HG02798 (cell line): ENCODE results near the gene KIF5A.

ENCODE experiments used
- ATAC-seq: cut with Tn5 transposase; IDR thresholded peaks from one replicate; pipeline ENCODE4 v1.9.1; 2021; ENCODE audit warnings: mild to moderate bottlenecking; ENCODE audit not compliant: unreplicated experiment, poor library complexity

KIF5A gene

DNA sequence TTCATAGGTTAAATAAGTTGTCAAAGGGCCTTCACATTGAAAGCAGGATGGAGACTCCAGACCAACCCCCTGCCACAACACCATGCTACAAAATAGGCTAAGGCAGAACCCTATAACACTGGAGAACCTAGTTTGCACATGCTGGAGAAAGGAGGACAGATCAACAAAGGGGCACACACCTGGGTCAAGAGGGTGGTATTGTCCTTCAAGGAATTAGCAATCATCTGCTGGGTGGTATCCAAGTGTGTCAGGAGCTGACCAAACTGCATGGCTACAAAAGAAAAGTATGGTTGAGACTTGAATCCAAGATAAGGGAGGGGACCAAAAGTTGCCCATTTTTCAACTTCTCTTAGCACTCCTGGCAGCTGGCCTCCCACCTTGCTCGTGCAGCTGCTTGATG, 18.0 kb upstream of the KIF5A start:
- ATAC-seq: no peak

- ATAC-seq: no peak
Observed at GRCh38 chr12:57533108-57533507, 16.7 kb upstream of the KIF5A start.

GRCh38 chr12:57534250-57534649, 15.6 kb upstream of the KIF5A start:
- no peak for ATAC-seq

- no peak for ATAC-seq
Observed at GRCh38 chr12:57534991-57535543, 14.8 kb upstream of the KIF5A start.

DNA sequence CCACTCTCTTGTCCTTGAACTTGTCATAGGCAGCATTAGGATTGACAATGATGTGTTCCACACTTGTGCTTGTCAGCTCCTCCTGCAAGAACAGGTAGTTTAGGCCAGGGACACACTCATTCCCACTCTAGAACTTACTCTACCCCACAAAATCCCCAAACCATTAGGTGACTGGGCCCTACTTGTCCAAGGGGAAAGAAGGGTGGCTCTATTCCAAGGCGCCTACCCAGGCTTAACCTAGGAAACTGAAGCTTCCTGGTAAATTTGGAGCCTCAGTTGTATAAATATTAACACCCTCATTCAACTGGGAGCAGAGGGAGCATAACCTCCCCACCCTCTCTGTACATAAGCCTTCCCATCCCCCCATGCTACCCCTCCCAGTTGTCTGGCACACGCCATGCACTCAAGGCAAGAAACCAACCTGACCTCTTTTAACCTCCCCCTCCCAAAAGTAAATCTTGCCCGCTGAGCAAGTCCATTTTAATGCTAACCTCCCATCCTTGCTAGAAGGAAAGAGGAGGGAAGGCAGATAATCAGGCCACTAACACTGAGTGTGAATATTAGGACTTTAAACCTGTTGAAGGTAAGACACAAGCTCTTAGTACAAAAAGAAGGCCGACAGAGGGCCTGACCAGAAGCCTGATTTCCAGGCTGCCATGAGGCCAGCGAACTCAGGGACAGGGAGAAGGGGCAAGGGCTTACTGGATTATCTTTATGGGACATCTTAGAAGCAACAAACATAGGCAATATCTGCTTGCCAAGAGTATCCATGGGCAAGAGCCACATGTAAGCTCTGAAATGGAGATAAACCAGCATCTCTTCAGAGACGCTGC, 13.9 kb upstream of the KIF5A start:
- no peak for ATAC-seq

DNA sequence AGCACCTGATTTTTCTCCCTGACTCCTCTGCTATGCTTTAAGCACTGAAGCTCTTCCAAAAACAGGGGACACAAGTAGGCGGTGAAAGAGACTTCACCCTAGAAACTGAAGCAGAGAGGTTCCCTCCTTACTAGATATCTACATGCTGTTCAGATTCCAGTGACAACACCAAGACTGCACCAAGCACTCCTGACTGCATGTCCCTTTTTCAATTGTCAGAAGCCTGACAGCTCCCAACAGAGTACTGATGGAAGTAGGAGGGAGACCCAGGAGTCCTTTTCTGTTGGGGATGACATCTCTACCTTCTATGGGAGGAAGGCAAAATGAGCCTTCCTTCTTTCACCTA, 13.3 kb upstream of the KIF5A start:
- ATAC-seq: no peak

GRCh38 chr12:57539134-57539768, 10.6 kb upstream of the KIF5A start:
- ATAC-seq: no peak

DNA sequence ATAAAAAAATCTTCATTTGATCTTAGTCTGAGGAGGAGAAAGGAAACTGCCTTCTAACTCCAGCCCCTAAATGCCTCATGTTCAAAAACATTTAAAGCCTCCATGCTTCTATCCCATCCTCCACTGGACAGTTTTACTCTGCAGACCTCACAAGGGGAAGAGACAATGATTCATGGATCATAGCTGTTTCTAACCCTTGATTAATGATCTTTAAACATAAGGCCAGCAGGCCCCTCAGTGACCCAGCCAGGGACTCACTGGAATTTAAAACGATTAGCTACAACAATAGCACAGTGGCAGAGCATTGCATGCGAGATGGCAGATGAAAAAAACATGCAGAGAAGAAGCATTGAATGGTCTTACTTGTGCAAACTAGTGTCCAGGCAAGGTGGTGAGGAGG, 8.8 kb upstream of the KIF5A start:
- no peak for ATAC-seq

DNA sequence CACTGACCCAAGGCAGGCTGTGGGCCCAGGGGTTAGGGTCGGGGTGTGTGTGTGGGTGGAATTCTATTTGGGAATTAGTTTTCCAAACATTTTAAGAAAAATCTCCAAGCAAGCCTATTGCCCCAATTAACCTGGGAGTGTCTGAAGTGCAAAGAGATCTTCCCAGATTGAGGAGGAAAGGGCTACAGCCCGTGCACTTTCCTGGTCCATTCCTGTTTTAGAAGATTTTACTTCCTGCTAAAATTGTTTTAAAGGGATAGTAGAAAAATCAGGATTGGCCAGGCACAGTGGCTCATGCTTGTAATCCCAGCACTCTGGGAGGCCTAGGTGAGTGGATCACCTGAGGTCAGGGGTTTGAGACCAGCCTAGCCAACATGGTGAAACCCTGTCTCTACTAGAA, 8.1 kb upstream of the KIF5A start:
- no peak for ATAC-seq

DNA sequence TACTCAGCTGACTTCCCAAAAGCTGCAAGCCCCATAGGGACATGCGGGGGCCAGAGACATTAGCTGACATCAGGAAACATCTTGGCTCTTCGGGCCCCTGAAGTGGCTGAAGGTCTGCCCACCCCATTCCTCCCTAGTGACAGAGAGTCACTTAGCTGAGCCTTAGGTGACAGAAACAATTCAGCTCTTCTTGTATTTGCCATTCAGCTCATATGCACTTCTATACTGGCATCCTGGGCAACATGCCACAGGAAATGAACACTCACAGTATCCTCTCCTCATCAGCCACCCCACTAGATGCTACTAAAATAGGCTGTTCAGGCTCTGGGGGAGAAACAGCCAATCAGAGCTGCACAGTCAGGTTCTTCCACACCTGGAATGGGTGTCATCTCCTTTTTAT, 6.3 kb upstream of the KIF5A start:
- no peak for ATAC-seq

DNA sequence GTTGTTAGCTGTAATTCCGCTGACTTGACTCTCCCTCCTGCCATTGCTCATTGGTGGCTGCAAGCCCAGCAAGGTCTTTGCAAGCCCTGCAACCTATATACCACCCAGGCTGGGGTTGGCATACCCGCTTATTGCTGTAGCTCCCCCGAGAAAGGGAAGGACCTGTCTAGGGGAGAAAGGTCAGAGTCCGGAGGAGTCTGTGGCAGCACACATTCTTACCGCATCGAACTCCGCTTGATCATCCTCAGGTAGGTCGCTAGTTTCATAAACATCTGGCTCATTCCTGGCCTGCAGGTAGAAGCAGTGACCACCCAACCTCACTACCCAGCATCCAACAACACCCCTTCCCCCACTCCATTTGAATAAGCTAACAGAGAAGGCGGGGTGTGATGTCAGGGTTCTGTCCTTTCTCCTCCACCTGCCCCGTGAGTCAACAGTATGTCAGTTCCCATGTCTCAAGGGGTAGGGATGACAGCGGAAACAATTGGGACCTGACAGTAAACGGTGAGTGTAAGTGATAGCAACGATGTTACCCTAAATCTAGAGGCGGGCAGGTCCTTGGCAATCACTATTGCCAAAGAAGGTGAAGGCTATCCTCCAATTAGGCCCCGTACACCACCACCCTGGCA, 3.9 kb upstream of the KIF5A start:
- ATAC-seq: no peak

DNA sequence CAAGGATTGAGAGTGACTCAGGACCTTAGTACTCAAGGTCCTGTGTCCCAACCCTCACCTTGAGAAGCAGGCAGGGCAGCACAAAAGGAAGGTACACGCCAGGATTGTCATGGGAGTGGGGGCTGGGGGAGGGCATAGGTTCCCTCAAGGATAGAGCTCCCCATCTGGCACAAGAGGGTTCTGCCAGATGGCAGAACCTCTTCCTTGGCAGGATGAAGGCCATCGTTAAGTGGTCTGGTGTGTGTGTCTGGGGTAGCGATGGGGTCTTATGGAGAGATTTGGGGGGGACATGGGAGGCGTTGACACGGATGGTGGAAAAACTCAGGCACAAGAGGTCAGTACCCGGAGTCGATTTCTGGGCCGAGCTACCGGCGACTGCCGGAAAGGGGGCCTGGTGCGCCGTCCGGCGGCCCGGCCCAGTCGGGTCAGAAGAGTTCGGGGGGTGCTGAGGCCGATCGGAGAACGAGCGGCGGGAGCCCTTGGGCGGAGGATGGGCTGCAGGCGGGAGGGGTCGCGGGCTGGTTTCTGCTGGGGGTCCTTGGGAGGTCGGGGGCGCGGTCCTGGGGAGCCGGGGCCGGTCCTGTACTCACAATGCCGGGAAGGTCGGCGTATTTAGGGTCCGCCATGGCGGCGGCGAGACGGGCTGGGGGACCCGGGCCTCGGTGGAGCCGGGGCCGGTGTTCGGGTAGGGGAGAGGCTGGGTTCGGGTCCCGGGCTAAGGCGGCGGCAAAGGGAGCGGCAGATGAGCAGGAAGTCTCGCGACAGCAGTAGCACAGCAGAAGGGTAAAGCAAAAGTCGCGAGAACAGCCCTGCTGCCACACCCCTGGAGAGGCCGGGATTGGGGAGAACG, 3.2 kb upstream of the KIF5A start, which contains the start of gene DCTN2:
TSS of gene DCTN2 (minus strand) at position 755 of the 850 bp plus-strand sequence. CDS start at position 626, 129 bp downstream.
- peak; percentile 98 for ATAC-seq

- ATAC-seq: no peak
Observed at GRCh38 chr12:57547288-57548012, 2.4 kb upstream of the KIF5A start.

- ATAC-seq: no peak
Observed at GRCh38 chr12:57548013-57548315, 1.9 kb upstream of the KIF5A start.

GRCh38 chr12:57548488-57548887, 1.4 kb upstream of the KIF5A start:
- ATAC-seq: no peak

- ATAC-seq: no peak
Observed at GRCh38 chr12:57549203-57549908, 488 bp upstream of the KIF5A start.

GRCh38 chr12:57550641-57551549, 1.1 kb downstream of the KIF5A start:
- no peak for ATAC-seq

DNA sequence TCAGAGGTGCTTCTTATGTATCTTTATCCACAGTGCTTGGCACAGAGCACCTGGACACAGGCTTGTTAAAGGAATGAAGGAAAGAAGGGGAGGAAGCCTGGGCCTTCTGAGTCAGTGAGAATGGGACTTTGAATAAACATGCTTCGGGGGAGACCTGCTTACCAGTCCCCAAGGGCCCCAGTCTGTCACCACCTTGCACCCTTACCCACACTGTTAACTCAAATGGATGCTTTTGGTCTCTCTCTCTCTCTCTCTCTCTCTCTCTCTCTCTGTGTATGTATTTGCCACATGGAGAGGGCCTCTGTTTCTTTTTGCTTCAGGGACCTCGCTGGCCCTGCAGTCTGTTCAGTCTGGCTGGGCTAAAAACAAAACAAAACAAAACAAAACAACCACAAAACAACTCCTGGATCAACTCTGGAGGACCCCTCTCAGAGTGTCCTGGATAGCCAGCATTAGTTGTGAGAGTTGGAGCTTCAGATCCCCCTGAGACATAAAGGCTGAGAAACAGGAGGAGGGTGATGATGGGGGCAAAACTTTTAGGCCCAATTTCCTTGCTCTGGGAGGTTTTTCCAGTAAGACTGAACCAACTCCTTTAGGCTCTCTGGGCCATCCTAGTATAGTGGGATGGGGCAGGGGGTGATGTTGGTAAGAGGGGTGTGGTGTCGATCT, 1.9 kb downstream of the KIF5A start:
- no peak for ATAC-seq
